ENCODE measurements around the gene TST.

The TST gene

GRCh38 chr22:36985211-36985889 is 33.9 kb downstream of the TST start:
- Histone ChIP-seq H3K9me3 (ENCODE audit: insufficient read depth, low read length) (no peaks in the 10 kb centered on the region), H3K27me3 (ENCODE audit: low read length) (no peaks in the 10 kb centered on the region), H3K4me3 (ENCODE audit: insufficient read depth, low read length, poor library complexity, severe bottlenecking) (no peak overlapping the region), H3K27ac (ENCODE audit: low read depth, low read length) (no peak overlapping the region), H4K20me1 (ENCODE audit: low read depth, low read length) (no peaks in the 10 kb centered on the region), H3K79me2 (ENCODE audit: insufficient read depth, low read length) (no peaks in the 10 kb centered on the region), H3F3A (ENCODE audit: insufficient read depth) (no peaks in the 10 kb centered on the region), H3K36me3 (ENCODE audit: low read length) (no peaks in the 10 kb centered on the region), H3K9ac (ENCODE audit: low read length) (no peak overlapping the region), H2AFZ (ENCODE audit: low read depth, low read length, severe bottlenecking) (no peak overlapping the region), H3K9me2 (replicated peaks; ENCODE audit: insufficient read depth, low read length) (no peaks in the 10 kb centered on the region), H3K4me2 (ENCODE audit: low read depth, low read length, poor library complexity, severe bottlenecking) (no peak overlapping the region)
- TF ChIP-seq EZH2phosphoT487 (conservative IDR thresholded peaks at IDR 0.05; ENCODE audit: low read length) (no peak), CTCF (IDR thresholded peaks at IDR 0.05; ENCODE audit: insufficient read depth, low read length, poor library complexity, severe bottlenecking) (no peak)

GRCh38 chr22:36982136-36982535 is 37.1 kb downstream of the TST start:
- Histone ChIP-seq H3K79me2 (ENCODE audit: insufficient read depth, low read length) (no peaks in the 10 kb centered on the region), H3K9me2 (replicated peaks; ENCODE audit: insufficient read depth, low read length) (no peaks in the 10 kb centered on the region), H3K9me3 (ENCODE audit: insufficient read depth, low read length) (no peaks in the 10 kb centered on the region), H3K27ac (ENCODE audit: low read depth, low read length) (no peak overlapping the region), H3K9ac (ENCODE audit: low read length) (no peak overlapping the region), H3K4me3 (ENCODE audit: insufficient read depth, low read length, poor library complexity, severe bottlenecking) (no peak overlapping the region), H3K27me3 (ENCODE audit: low read length) (no peaks in the 10 kb centered on the region), H4K20me1 (ENCODE audit: low read depth, low read length) (no peaks in the 10 kb centered on the region), H2AFZ (ENCODE audit: low read depth, low read length, severe bottlenecking) (no peak overlapping the region), H3F3A (ENCODE audit: insufficient read depth) (no peaks in the 10 kb centered on the region), H3K4me2 (ENCODE audit: low read depth, low read length, poor library complexity, severe bottlenecking) (no peak overlapping the region), H3K36me3 (ENCODE audit: low read length) (no peaks in the 10 kb centered on the region)
- TF ChIP-seq EZH2phosphoT487 (conservative IDR thresholded peaks at IDR 0.05; ENCODE audit: low read length) (no peak), CTCF (IDR thresholded peaks at IDR 0.05; ENCODE audit: insufficient read depth, low read length, poor library complexity, severe bottlenecking) (no peak)

GRCh38 chr22:36981247-36981775 is 37.9 kb downstream of the TST start:
- Histone ChIP-seq H3K4me3 (ENCODE audit: insufficient read depth, low read length, poor library complexity, severe bottlenecking) (no peak overlapping the region), H4K20me1 (ENCODE audit: low read depth, low read length) (no peaks in the 10 kb centered on the region), H3K9me3 (ENCODE audit: insufficient read depth, low read length) (no peaks in the 10 kb centered on the region), H2AFZ (ENCODE audit: low read depth, low read length, severe bottlenecking) (no peak overlapping the region), H3K9me2 (replicated peaks; ENCODE audit: insufficient read depth, low read length) (no peaks in the 10 kb centered on the region), H3K27me3 (ENCODE audit: low read length) (no peaks in the 10 kb centered on the region), H3K9ac (ENCODE audit: low read length) (no peak overlapping the region), H3F3A (ENCODE audit: insufficient read depth) (no peaks in the 10 kb centered on the region), H3K36me3 (ENCODE audit: low read length) (no peaks in the 10 kb centered on the region), H3K4me2 (ENCODE audit: low read depth, low read length, poor library complexity, severe bottlenecking) (no peak overlapping the region), H3K79me2 (ENCODE audit: insufficient read depth, low read length) (no peaks in the 10 kb centered on the region), H3K27ac (ENCODE audit: low read depth, low read length) (no peak overlapping the region)
- TF ChIP-seq CTCF (IDR thresholded peaks at IDR 0.05; ENCODE audit: insufficient read depth, low read length, poor library complexity, severe bottlenecking) (no peak), EZH2phosphoT487 (conservative IDR thresholded peaks at IDR 0.05; ENCODE audit: low read length) (no peak)
